ENCODE results near the gene ATF6.

DNA sequence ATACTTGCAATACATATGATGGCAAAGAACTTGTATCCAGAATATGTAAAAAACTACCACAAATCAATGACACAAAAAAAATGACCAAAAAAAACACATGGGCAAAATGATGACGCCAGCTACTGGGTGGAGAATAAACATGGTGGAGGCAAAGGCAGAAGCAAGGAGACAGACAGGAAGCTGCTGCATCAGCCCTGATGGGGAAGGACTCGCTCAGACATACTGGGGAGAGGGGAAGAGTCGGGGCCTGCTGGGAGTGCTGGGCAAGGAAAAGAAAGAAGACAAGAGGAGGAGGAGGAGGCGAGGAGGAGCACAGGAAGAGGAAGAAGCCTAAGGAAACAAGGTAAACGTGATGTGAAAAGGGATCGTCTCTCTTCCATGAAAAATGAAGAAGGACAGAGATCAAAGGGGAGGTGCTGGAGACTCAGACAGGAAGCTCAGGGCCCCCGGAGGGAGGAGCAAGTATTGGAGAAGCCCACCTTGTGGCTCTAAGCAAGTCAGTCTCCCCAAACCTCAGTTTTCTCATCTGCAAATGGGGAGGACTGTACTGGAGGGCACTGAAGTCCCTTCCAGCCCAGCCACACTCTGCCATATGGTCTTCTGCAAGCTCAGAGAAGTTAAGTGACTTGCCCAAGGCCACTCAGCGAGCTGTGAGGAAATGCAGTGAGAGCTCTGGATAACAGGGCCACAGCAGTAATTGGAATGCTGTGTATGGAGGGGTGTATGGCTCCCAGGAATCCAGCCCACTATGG, 233.4 kb downstream of the ATF6 start:
- TF ChIP-seq CTCF (conservative IDR thresholded peaks at IDR 0.05) (no peak), ZFX (IDR thresholded peaks at IDR 0.05) (no peak)

Data from C4-2B (cell line).